ENCODE data around the gene TIGD3.

Gene TIGD3

GRCh38 chr11:65309006-65309405, 45.5 kb upstream of the TIGD3 start:
- TF ChIP-seq TAF1 (IDR thresholded peaks at IDR 0.05; ENCODE audit: borderline replicate concordance, insufficient read depth, low read length) (no peak), SIN3A (IDR thresholded peaks at IDR 0.05; ENCODE audit: borderline replicate concordance, insufficient read depth, low read length) (no peak), POLR2AphosphoS5 (IDR thresholded peaks at IDR 0.05; ENCODE audit: low read depth, low read length) (no peak), REST (IDR thresholded peaks at IDR 0.05; ENCODE audit: insufficient read depth in 1 of 2, low read depth in 2 of 2, low read length in 2 of 2) (no peak), FOXP2 (optimal IDR thresholded peaks at IDR 0.05; ENCODE audit: borderline replicate concordance, extremely low read depth, extremely low read length, insufficient read depth) (no peak)

- TF ChIP-seq FOXP2 (optimal IDR thresholded peaks at IDR 0.05; ENCODE audit: borderline replicate concordance, extremely low read depth, extremely low read length, insufficient read depth) (no peak), TAF1 (IDR thresholded peaks at IDR 0.05; ENCODE audit: borderline replicate concordance, insufficient read depth, low read length) (no peak), SIN3A (IDR thresholded peaks at IDR 0.05; ENCODE audit: borderline replicate concordance, insufficient read depth, low read length) (no peak), POLR2AphosphoS5 (IDR thresholded peaks at IDR 0.05; ENCODE audit: low read depth, low read length) (no peak), REST (IDR thresholded peaks at IDR 0.05; ENCODE audit: insufficient read depth in 1 of 2, low read depth in 2 of 2, low read length in 2 of 2) (no peak)
Measured at GRCh38 chr11:65310215-65310614, 44.3 kb upstream of the TIGD3 start.

GRCh38 chr11:65310736-65311135, 43.8 kb upstream of the TIGD3 start:
- TF ChIP-seq FOXP2 (optimal IDR thresholded peaks at IDR 0.05; ENCODE audit: borderline replicate concordance, extremely low read depth, extremely low read length, insufficient read depth): no peak
- no peak for TF ChIP-seq REST (IDR thresholded peaks at IDR 0.05; ENCODE audit: insufficient read depth in 1 of 2, low read depth in 2 of 2, low read length in 2 of 2)
- TF ChIP-seq SIN3A (IDR thresholded peaks at IDR 0.05; ENCODE audit: borderline replicate concordance, insufficient read depth, low read length): no peak
- TF ChIP-seq POLR2AphosphoS5 (IDR thresholded peaks at IDR 0.05; ENCODE audit: low read depth, low read length): no peak
- no peak for TF ChIP-seq TAF1 (IDR thresholded peaks at IDR 0.05; ENCODE audit: borderline replicate concordance, insufficient read depth, low read length)

GRCh38 chr11:65311170-65311678, 43.3 kb upstream of the TIGD3 start:
- no peak for TF ChIP-seq FOXP2 (optimal IDR thresholded peaks at IDR 0.05; ENCODE audit: borderline replicate concordance, extremely low read depth, extremely low read length, insufficient read depth)
- TF ChIP-seq REST (IDR thresholded peaks at IDR 0.05; ENCODE audit: insufficient read depth in 1 of 2, low read depth in 2 of 2, low read length in 2 of 2): no peak
- TF ChIP-seq TAF1 (IDR thresholded peaks at IDR 0.05; ENCODE audit: borderline replicate concordance, insufficient read depth, low read length): no peak
- TF ChIP-seq POLR2AphosphoS5 (IDR thresholded peaks at IDR 0.05; ENCODE audit: low read depth, low read length): no peak
- no peak for TF ChIP-seq SIN3A (IDR thresholded peaks at IDR 0.05; ENCODE audit: borderline replicate concordance, insufficient read depth, low read length)

All from PFSK-1 (cell line).